Peyer's patch (tissue), 4 donors: ENCODE data around the gene GBP1. TPM values are rescaled to one million over a fixed set of nuclear protein-coding genes. Genes with fewer than 3 reads are reported as not detected.

Experiments
- DNase-seq, 3 donors: peaks; one replicate each; pipeline ENCODE4 v3.0.0-alpha.2; 2017 to 2019
- H3K27ac ChIP-seq, 4 donors: fragments of 200-600 bp; sonication (generic); one replicate each; pipeline ENCODE4 v1.5.1; 2016 to 2019
- H3K27me3 ChIP-seq, 2 donors: fragments of 200-600 bp; sonication (generic); one replicate each; pipeline ENCODE4 v1.5.1; 2019
- H3K36me3 ChIP-seq, 3 donors: fragments of 200-600 bp; sonication (generic); one replicate each; pipeline ENCODE4 v1.5.1; 2016 to 2019
- H3K4me1 ChIP-seq, 4 donors: fragments of 200-600 bp; sonication (generic); one replicate each; pipeline ENCODE4 v1.5.1; 2016 to 2019
- H3K4me3 ChIP-seq, 4 donors: fragments of 200-600 bp; sonication (generic); 1 replicate in 3 of 4; 2 replicates in 1 of 4; pipeline ENCODE4 v1.5.1; 2016 to 2019; ENCODE audit warnings: mild to moderate bottlenecking in 1 of 4
- H3K9me3 ChIP-seq, 4 donors: fragments of 200-600 bp; sonication (generic); one replicate each; pipeline ENCODE4 v1.5.1; 2016 to 2019; ENCODE audit warnings: mild to moderate bottlenecking in 1 of 4
- CTCF ChIP-seq, 6 experiments: fragments of 450-650 bp in 4 of 6; fragments of 200-600 bp in 2 of 6; sonication (generic) in 1 of 6; IDR thresholded peaks; one replicate each; pipeline ENCODE4 v1.5.1; 2017 to 2019; ENCODE audit warnings: antibody characterized with exemption in 6 of 6, mild to moderate bottlenecking in 3 of 6, moderate library complexity in 1 of 6
- POLR2A ChIP-seq, 2 donors: fragments of 450-650 bp; IDR thresholded peaks; one replicate each; pipeline ENCODE4 v1.5.1; 2017; ENCODE audit warnings: antibody characterized with exemption in 2 of 2, mild to moderate bottlenecking in 2 of 2, moderate library complexity in 2 of 2
- small RNA-seq, 2 donors: library from RNA; depleted of rRNA; stranded (forward); fragments of <200 nt; gene quantifications; one replicate each; pipeline ENCODE3, GENCODE V24; 2016
- total RNA-seq, 4 donors: library from RNA; depleted of rRNA; stranded (reverse); fragments of >200 nt; gene quantifications; one replicate each; pipeline ENCODE4 v1.1.0, GENCODE V29; 2016

The GBP1 gene
- total RNA-seq, 4 donors from 2014 or later: 19.7 to 91.6 (median 26.9) TPM

GRCh38 chr1:89008511-89008910 is 56.5 kb downstream of the GBP1 start:
- DNase-seq: no peak
- TF ChIP-seq CTCF (IDR thresholded peaks at IDR 0.05): no peak
- peaks cover 0 to 91% (median 0%) of the 10 kb centered on the region in 3 donors for H3K36me3 ChIP-seq
- no peaks in the 10 kb centered on the region for H3K27me3 ChIP-seq
- H3K4me1 ChIP-seq: peaks cover 0 to 6% (median 0%) of the 10 kb centered on the region in 4 donors
- no peaks in the 10 kb centered on the region for H3K9me3 ChIP-seq
- peak overlapping the region in 1 of 4 donors; percentile 6 for H3K27ac ChIP-seq
- no peak overlapping the region for H3K4me3 ChIP-seq

GRCh38 chr1:89005286-89006151 is 59.5 kb downstream of the GBP1 start:
- Histone ChIP-seq H3K4me3 (no peak overlapping the region), H3K27me3 (no peaks in the 10 kb centered on the region), H3K27ac (peak overlapping the region in 1 of 4 donors; percentile 12), H3K4me1 (peaks cover 0 to 6% (median 0%) of the 10 kb centered on the region in 4 donors), H3K36me3 (peaks cover 0 to 61% (median 0%) of the 10 kb centered on the region in 3 donors), H3K9me3 (no peaks in the 10 kb centered on the region)
- no peak for DNase-seq
- TF ChIP-seq CTCF (IDR thresholded peaks at IDR 0.05) (no peak), POLR2A (IDR thresholded peaks at IDR 0.05) (no peak)

Small RNA genes within 50 kb of the gene (small RNA-seq; reads per million reads assigned to genes)
- 0 reads per million in 2 donors for gene RF00019

Other genes starting within 250 kb of the GBP1 start
- 10 to 100 TPM; 15.1 to 31.4 (median 26.0) TPM for gene GTF2B, start 173.6 kb downstream of the GBP1 start, total RNA-seq
- gene KYAT3, start 72.6 kb downstream of the GBP1 start, total RNA-seq: 10 to 100 TPM; 15.1 to 24.9 (median 20.9) TPM
- gene RBMXL1, start 72.6 kb downstream of the GBP1 start, total RNA-seq: 10 to 100 TPM in 1 of 4 donors, 1 to 10 TPM in 3; 8.3 to 12.4 (median 8.8) TPM
- gene GBP3, start 42.3 kb downstream of the GBP1 start, total RNA-seq: 100 to 1,000 TPM in 2 of 4 donors, 10 to 100 TPM in 2; 47.0 to 180 (median 90.0) TPM
- 10 to 100 TPM; 52.7 to 86.6 (median 62.7) TPM for gene GBP2, start 60.9 kb upstream of the GBP1 start, total RNA-seq
- gene GBP7, start 110.8 kb upstream of the GBP1 start, total RNA-seq: not detected
- 10 to 100 TPM in 1 of 4 donors, 1 to 10 TPM in 3; 4.4 to 11.6 (median 5.8) TPM for gene GBP4, start 133.7 kb upstream of the GBP1 start, total RNA-seq
- gene GBP5, start 207.7 kb upstream of the GBP1 start, total RNA-seq: 10 to 100 TPM in 1 of 4 donors, 1 to 10 TPM in 3; 1.6 to 14.0 (median 3.1) TPM